Mesothelial cell of epicardium (in vitro differentiated cells): ENCODE measurements around the gene CCR9. TPM values are rescaled to one million over a fixed set of nuclear protein-coding genes. Genes with fewer than 3 reads are reported as not detected.

Source experiments
- DNase-seq, 2 experiments: peaks; one replicate each; pipeline ENCODE4 v3.0.0; 2021; ENCODE audit warnings: low spot score in 2 of 2; ENCODE audit not compliant: unreplicated experiment in 2 of 2
- H3K27ac Mint-ChIP-seq: 2 replicates; pipeline ENCODE4 v1.8.0; 2021; ENCODE audit warnings: mixed read lengths
- H3K27me3 Mint-ChIP-seq: 2 replicates; pipeline ENCODE4 v1.8.0; 2021; ENCODE audit warnings: low read depth, mixed read lengths
- H3K36me3 Mint-ChIP-seq: 2 replicates; pipeline ENCODE4 v1.8.0; 2021; ENCODE audit warnings: mixed read lengths
- H3K4me1 Mint-ChIP-seq: 2 replicates; pipeline ENCODE4 v1.8.0; 2021; ENCODE audit warnings: mixed read lengths
- H3K4me3 Mint-ChIP-seq: 2 replicates; pipeline ENCODE4 v1.8.0; 2021; ENCODE audit warnings: mild to moderate bottlenecking, moderate library complexity, mixed read lengths
- H3K9me3 Mint-ChIP-seq: 2 replicates; pipeline ENCODE4 v1.8.0; 2021; ENCODE audit warnings: mixed read lengths
- total RNA-seq: library from RNA; stranded (reverse); gene quantifications from 3 replicates; pipeline ENCODE4 v1.2.1, GENCODE V29; 2021
- TF ChIP-seq, protein P1 (sequence below): fragments of 200-600 bp; sonication (generic); IDR thresholded peaks from one replicate; pipeline ENCODE4 v1.5.0; 2021; ENCODE audit warnings: antibody characterized with exemption; ENCODE audit not compliant: unreplicated experiment

CCR9 gene
- total RNA-seq, 1 donor from 2014 or later, result not detected

DNA sequence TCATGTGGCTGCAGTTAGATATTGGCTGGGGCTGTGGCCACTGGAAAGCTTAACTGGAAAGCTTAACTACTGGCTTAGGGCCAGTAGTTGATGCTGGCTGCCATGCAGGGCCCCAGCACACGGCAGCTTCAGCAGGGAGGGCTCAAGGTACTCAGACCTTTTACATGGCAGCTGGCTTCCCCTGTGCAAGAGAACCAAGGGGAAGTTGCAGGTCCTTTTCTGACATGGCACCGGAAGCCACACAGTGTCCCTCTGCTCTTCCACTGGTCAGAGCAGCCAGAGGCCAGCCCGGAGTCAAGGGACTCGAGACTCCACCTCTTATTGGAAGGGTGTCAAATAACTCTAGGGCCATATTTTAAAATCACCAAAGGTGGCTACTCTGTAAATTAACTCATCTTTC is 24.5 kb downstream of the CCR9 start:
- TF ChIP-seq, protein P1, sequence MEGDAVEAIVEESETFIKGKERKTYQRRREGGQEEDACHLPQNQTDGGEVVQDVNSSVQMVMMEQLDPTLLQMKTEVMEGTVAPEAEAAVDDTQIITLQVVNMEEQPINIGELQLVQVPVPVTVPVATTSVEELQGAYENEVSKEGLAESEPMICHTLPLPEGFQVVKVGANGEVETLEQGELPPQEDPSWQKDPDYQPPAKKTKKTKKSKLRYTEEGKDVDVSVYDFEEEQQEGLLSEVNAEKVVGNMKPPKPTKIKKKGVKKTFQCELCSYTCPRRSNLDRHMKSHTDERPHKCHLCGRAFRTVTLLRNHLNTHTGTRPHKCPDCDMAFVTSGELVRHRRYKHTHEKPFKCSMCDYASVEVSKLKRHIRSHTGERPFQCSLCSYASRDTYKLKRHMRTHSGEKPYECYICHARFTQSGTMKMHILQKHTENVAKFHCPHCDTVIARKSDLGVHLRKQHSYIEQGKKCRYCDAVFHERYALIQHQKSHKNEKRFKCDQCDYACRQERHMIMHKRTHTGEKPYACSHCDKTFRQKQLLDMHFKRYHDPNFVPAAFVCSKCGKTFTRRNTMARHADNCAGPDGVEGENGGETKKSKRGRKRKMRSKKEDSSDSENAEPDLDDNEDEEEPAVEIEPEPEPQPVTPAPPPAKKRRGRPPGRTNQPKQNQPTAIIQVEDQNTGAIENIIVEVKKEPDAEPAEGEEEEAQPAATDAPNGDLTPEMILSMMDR, result no peak
- peaks cover 9% of the 10 kb centered on the region for H3K4me1 Mint-ChIP-seq
- H3K36me3 Mint-ChIP-seq, result no peaks in the 10 kb centered on the region
- H3K4me3 Mint-ChIP-seq, result no peak overlapping the region
- no peaks in the 10 kb centered on the region for H3K9me3 Mint-ChIP-seq
- H3K27me3 Mint-ChIP-seq, result no peaks in the 10 kb centered on the region
- no peak for DNase-seq
- no peak overlapping the region for H3K27ac Mint-ChIP-seq

DNA sequence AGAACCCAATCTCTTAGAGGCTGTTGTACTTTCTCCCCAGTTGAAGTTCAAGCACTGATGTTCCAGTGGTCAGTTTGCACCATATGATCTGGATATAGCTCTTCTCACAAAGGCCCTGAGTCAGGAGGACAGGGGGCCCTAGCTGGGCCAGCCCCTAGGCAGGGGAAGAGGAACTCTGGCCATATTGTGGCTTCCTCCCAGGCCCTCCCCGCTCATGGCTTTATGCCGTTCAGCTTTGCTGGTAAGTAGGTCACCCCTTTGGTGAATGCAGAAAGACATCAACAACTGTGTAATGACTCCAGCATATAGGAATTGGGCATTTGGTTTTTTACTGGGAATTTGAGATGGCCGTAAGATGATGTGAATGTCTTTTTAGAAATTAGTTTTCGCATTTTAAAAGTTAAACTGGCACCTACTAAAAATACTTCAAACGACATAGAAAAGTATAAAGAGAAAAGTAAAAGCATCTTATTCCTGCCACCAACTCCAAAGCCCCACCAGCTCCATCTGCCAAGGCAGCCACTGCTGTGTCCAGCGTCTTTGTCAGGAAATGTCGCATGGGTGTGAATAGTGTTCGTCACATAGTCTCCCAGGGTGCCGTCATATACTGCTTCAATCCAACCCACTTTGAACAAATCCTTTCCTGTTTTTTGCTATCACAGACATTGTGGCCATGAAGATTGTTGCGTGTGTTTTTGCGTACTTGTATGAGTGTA is 25.3 kb downstream of the CCR9 start:
- TF ChIP-seq, protein P1, result no peak
- no peak overlapping the region for H3K4me3 Mint-ChIP-seq
- no peaks in the 10 kb centered on the region for H3K9me3 Mint-ChIP-seq
- DNase-seq, result no peak
- H3K4me1 Mint-ChIP-seq, result peaks cover 12% of the 10 kb centered on the region
- H3K27ac Mint-ChIP-seq, result no peak overlapping the region
- H3K27me3 Mint-ChIP-seq, result no peaks in the 10 kb centered on the region
- no peaks in the 10 kb centered on the region for H3K36me3 Mint-ChIP-seq

DNA sequence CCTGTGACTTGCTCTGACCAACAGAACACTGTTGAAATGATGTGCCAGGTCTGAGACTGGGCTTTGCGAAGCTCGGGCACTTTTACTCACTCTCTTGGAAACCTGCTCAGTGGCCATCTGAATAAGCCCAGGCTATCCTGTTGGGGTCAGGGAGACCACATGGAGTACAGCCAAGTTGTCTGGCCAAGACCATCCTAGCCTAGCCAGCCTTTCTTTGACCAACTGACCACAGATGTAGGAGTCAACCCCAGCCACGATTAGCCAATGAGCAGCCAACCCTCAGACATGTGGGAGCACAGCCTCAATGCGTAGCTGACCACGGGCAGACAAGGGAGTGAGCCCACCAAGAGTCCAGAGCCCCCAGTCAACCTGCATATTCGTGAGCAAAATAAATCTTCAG is 26.1 kb downstream of the CCR9 start:
- no peak for DNase-seq
- Mint-ChIP-seq H3K9me3 (no peaks in the 10 kb centered on the region), H3K27me3 (no peaks in the 10 kb centered on the region), H3K4me1 (peaks cover 12% of the 10 kb centered on the region), H3K27ac (no peak overlapping the region), H3K36me3 (no peaks in the 10 kb centered on the region), H3K4me3 (no peak overlapping the region)
- TF ChIP-seq, protein P1, result no peak

DNA sequence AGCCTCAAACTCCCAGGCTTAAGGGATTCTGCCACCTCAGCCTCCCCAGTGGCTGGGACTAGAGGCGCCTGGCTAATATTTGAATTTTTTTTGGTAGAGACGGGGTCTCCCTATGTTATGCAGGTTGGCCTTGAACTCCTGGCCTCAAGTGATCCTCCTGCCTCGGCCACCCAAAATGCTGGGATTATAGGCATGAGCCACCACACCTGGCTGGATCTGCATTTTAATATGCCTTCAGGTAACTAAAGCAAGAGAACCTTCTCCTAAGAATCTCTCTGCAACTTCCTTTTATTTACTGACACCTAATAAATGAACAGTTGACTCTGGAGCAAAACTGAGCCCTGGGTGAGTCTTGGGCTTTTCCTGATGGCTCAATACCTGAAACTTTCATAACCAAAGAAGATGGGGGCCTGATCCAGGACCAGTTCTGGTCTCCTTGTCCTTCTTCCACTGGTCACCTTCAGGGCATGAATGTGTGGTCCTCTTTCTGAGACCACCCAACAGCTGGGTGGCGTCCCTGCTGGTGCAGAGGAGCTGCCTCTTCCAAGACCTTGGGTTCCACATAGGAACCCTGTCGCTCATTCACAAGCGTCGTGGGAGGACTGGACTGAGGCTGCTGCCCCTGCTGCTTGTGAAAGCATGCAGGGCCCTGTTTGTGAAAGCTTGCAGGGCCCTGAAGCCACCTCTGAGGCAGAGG is 28.2 kb downstream of the CCR9 start:
- Mint-ChIP-seq H3K9me3 (no peaks in the 10 kb centered on the region), H3K36me3 (no peaks in the 10 kb centered on the region), H3K27ac (no peak overlapping the region), H3K4me3 (no peak overlapping the region), H3K27me3 (no peaks in the 10 kb centered on the region), H3K4me1 (peaks cover 12% of the 10 kb centered on the region)
- DNase-seq, result no peak
- TF ChIP-seq, protein P1, result no peak

DNA sequence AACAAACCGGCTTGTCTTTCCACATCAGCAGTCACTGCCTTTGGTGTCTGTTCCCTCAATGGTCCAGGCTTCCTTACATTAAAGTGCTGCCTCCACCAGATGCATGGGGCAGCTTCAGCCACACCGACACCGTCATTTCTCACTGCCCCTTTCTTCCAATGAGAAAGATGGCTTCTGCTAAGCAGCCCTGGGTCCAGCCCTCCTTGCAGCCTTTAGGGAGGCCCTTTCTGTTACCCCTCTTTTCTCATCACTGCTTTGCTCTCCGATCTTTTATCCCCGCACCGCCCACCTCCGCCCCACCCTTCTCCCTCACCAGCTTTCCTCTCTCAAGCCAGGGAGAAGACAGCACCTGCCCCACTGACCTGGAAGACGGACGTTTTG is 28.7 kb downstream of the CCR9 start:
- DNase-seq, result no peak
- TF ChIP-seq, protein P1, result no peak
- no peaks in the 10 kb centered on the region for H3K36me3 Mint-ChIP-seq
- H3K9me3 Mint-ChIP-seq, result no peaks in the 10 kb centered on the region
- no peak overlapping the region for H3K27ac Mint-ChIP-seq
- no peak overlapping the region for H3K4me3 Mint-ChIP-seq
- H3K27me3 Mint-ChIP-seq, result no peaks in the 10 kb centered on the region
- H3K4me1 Mint-ChIP-seq, result peaks cover 12% of the 10 kb centered on the region
